ENCODE measurements around the gene CXXC5. TPM values are rescaled to one million over a fixed set of nuclear protein-coding genes. Genes with fewer than 3 reads are reported as not detected.

The CXXC5 gene
- total and polyA plus RNA-seq, 4 donors, result 21.2 to 75.8 (median 35.8) TPM

- no peak for ATAC-seq (ENCODE audit: low FRiP score)
- 89 to 91% methylated on average over 6 of the region's 6 CpGs for WGBS, 2 donors
- H3K27ac ChIP-seq (ENCODE audit: low read depth in 1 of 2, low read length in 2 of 2), result no peak overlapping the region
These were observed 6.8 kb upstream of the CXXC5 start for GRCh38 chr5:139641116-139642080.

GRCh38 chr5:139642213-139642612 lies 5.9 kb upstream of the CXXC5 start:
- 67 to 70% methylated on average over 7 of the region's 7 CpGs for WGBS, 2 donors
- no peaks in the 10 kb centered on the region for H3K36me3 ChIP-seq (ENCODE audit: control insufficient read depth in 1 of 2, insufficient read depth in 2 of 2, low read length in 1 of 2)
- DNase-seq, result no peak

More at GRCh38 chr5:139641116-139642080, 6.8 kb upstream of the CXXC5 start:
- no peak overlapping the region for H3K4me3 ChIP-seq (ENCODE audit: low read length in 2 of 2)
- H3K27me3 ChIP-seq (ENCODE audit: control insufficient read depth in 1 of 2, insufficient read depth in 2 of 2, low read length in 1 of 2), result no peaks in the 10 kb centered on the region
- intact Hi-C loops (cut with DNase I), result no loop called here
- H3K36me3 ChIP-seq (ENCODE audit: control insufficient read depth in 1 of 2, insufficient read depth in 2 of 2, low read length in 1 of 2), result no peaks in the 10 kb centered on the region
- H3K9me3 ChIP-seq (ENCODE audit: control insufficient read depth, low read length), result no peaks in the 10 kb centered on the region
- DNase-seq, result peak in 1 of 2 donors; percentile 34
- peaks cover 0 to 2% of the 10 kb centered on the region in 2 donors for H3K4me1 ChIP-seq (ENCODE audit: control insufficient read depth in 1 of 2, insufficient read depth in 2 of 2, low read length in 2 of 2)

GRCh38 chr5:139642891-139643871 lies 5.0 kb upstream of the CXXC5 start:
- H3K9me3 ChIP-seq (ENCODE audit: control insufficient read depth, low read length), result no peaks in the 10 kb centered on the region
- no peaks in the 10 kb centered on the region for H3K36me3 ChIP-seq (ENCODE audit: control insufficient read depth in 1 of 2, insufficient read depth in 2 of 2, low read length in 1 of 2)
- H3K27ac ChIP-seq (ENCODE audit: low read depth in 1 of 2, low read length in 2 of 2), result no peak overlapping the region
- H3K27me3 ChIP-seq (ENCODE audit: control insufficient read depth in 1 of 2, insufficient read depth in 2 of 2, low read length in 1 of 2), result no peaks in the 10 kb centered on the region
- WGBS, 2 donors, result 72 to 74% methylated on average over 16 of the region's 16 CpGs
- DNase-seq, result peak; percentile 36 to 68
- no peak for ATAC-seq (ENCODE audit: low FRiP score)
- intact Hi-C loops (cut with DNase I), result no loop called here
- no peaks in the 10 kb centered on the region for H3K4me1 ChIP-seq (ENCODE audit: control insufficient read depth in 1 of 2, insufficient read depth in 2 of 2, low read length in 2 of 2)
- H3K4me3 ChIP-seq (ENCODE audit: low read length in 2 of 2), result no peak overlapping the region

More at GRCh38 chr5:139642213-139642612, 5.9 kb upstream of the CXXC5 start:
- no peaks in the 10 kb centered on the region for H3K4me1 ChIP-seq (ENCODE audit: control insufficient read depth in 1 of 2, insufficient read depth in 2 of 2, low read length in 2 of 2)
- intact Hi-C loops (cut with DNase I), result no loop called here
- H3K27me3 ChIP-seq (ENCODE audit: control insufficient read depth in 1 of 2, insufficient read depth in 2 of 2, low read length in 1 of 2), result no peaks in the 10 kb centered on the region
- H3K4me3 ChIP-seq (ENCODE audit: low read length in 2 of 2), result no peak overlapping the region
- no peak for ATAC-seq (ENCODE audit: low FRiP score)
- no peak overlapping the region for H3K27ac ChIP-seq (ENCODE audit: low read depth in 1 of 2, low read length in 2 of 2)
- no peaks in the 10 kb centered on the region for H3K9me3 ChIP-seq (ENCODE audit: control insufficient read depth, low read length)

GRCh38 chr5:139644001-139644456 lies 4.1 kb upstream of the CXXC5 start:
- DNase-seq, result peak; percentile 33 to 49
- Histone ChIP-seq H3K9me3 (ENCODE audit: control insufficient read depth, low read length) (no peaks in the 10 kb centered on the region), H3K27me3 (ENCODE audit: control insufficient read depth in 1 of 2, insufficient read depth in 2 of 2, low read length in 1 of 2) (no peaks in the 10 kb centered on the region), H3K27ac (ENCODE audit: low read depth in 1 of 2, low read length in 2 of 2) (no peak overlapping the region), H3K4me1 (ENCODE audit: control insufficient read depth in 1 of 2, insufficient read depth in 2 of 2, low read length in 2 of 2) (no peaks in the 10 kb centered on the region), H3K36me3 (ENCODE audit: control insufficient read depth in 1 of 2, insufficient read depth in 2 of 2, low read length in 1 of 2) (no peaks in the 10 kb centered on the region), H3K4me3 (ENCODE audit: low read length in 2 of 2) (no peak overlapping the region)
- 81 to 83% methylated on average over 5 of the region's 5 CpGs for WGBS, 2 donors
- intact Hi-C loops (cut with DNase I), result no loop called here
- ATAC-seq (ENCODE audit: low FRiP score), result no peak

GRCh38 chr5:139644646-139645429 lies 3.3 kb upstream of the CXXC5 start:
- no peaks in the 10 kb centered on the region for H3K27me3 ChIP-seq (ENCODE audit: control insufficient read depth in 1 of 2, insufficient read depth in 2 of 2, low read length in 1 of 2)
- H3K27ac ChIP-seq (ENCODE audit: low read depth in 1 of 2, low read length in 2 of 2), result no peak overlapping the region
- DNase-seq, result peak; percentile 26 to 36
- no peaks in the 10 kb centered on the region for H3K36me3 ChIP-seq (ENCODE audit: control insufficient read depth in 1 of 2, insufficient read depth in 2 of 2, low read length in 1 of 2)
- WGBS, 2 donors, result 94 to 95% methylated on average over 3 of the region's 3 CpGs
- intact Hi-C loops (cut with DNase I), result no loop called here
- no peaks in the 10 kb centered on the region for H3K9me3 ChIP-seq (ENCODE audit: control insufficient read depth, low read length)
- no peak overlapping the region for H3K4me3 ChIP-seq (ENCODE audit: low read length in 2 of 2)
- no peaks in the 10 kb centered on the region for H3K4me1 ChIP-seq (ENCODE audit: control insufficient read depth in 1 of 2, insufficient read depth in 2 of 2, low read length in 2 of 2)
- ATAC-seq (ENCODE audit: low FRiP score), result no peak

- DNase-seq, result peak; percentile 12 to 47
- Histone ChIP-seq H3K27me3 (ENCODE audit: control insufficient read depth in 1 of 2, insufficient read depth in 2 of 2, low read length in 1 of 2) (no peaks in the 10 kb centered on the region), H3K4me3 (ENCODE audit: low read length in 2 of 2) (no peak overlapping the region), H3K36me3 (ENCODE audit: control insufficient read depth in 1 of 2, insufficient read depth in 2 of 2, low read length in 1 of 2) (no peaks in the 10 kb centered on the region), H3K4me1 (ENCODE audit: control insufficient read depth in 1 of 2, insufficient read depth in 2 of 2, low read length in 2 of 2) (no peaks in the 10 kb centered on the region), H3K9me3 (ENCODE audit: control insufficient read depth, low read length) (no peaks in the 10 kb centered on the region), H3K27ac (ENCODE audit: low read depth in 1 of 2, low read length in 2 of 2) (no peak overlapping the region)
- 85 to 87% methylated on average over 3 of the region's 3 CpGs for WGBS, 2 donors
- intact Hi-C loops (cut with DNase I), result no loop called here
- no peak for ATAC-seq (ENCODE audit: low FRiP score)
These were observed 2.7 kb upstream of the CXXC5 start for GRCh38 chr5:139645430-139645871.

GRCh38 chr5:139646111-139646510 lies 2.0 kb upstream of the CXXC5 start:
- no peaks in the 10 kb centered on the region for H3K4me1 ChIP-seq (ENCODE audit: control insufficient read depth in 1 of 2, insufficient read depth in 2 of 2, low read length in 2 of 2)
- H3K36me3 ChIP-seq (ENCODE audit: control insufficient read depth in 1 of 2, insufficient read depth in 2 of 2, low read length in 1 of 2), result no peaks in the 10 kb centered on the region
- 90 to 93% methylated on average over 3 of the region's 3 CpGs for WGBS, 2 donors
- H3K4me3 ChIP-seq (ENCODE audit: low read length in 2 of 2), result no peak overlapping the region
- no peak overlapping the region for H3K27ac ChIP-seq (ENCODE audit: low read depth in 1 of 2, low read length in 2 of 2)
- DNase-seq (peak; percentile 12 to 55), ATAC-seq (ENCODE audit: low FRiP score) (no peak)
- no peaks in the 10 kb centered on the region for H3K27me3 ChIP-seq (ENCODE audit: control insufficient read depth in 1 of 2, insufficient read depth in 2 of 2, low read length in 1 of 2)
- H3K9me3 ChIP-seq (ENCODE audit: control insufficient read depth, low read length), result no peaks in the 10 kb centered on the region
- intact Hi-C loops (cut with DNase I), result no loop called here

Data from aorta (tissue), 5 donors.